ENCODE results near the gene HSPA9.

DNA sequence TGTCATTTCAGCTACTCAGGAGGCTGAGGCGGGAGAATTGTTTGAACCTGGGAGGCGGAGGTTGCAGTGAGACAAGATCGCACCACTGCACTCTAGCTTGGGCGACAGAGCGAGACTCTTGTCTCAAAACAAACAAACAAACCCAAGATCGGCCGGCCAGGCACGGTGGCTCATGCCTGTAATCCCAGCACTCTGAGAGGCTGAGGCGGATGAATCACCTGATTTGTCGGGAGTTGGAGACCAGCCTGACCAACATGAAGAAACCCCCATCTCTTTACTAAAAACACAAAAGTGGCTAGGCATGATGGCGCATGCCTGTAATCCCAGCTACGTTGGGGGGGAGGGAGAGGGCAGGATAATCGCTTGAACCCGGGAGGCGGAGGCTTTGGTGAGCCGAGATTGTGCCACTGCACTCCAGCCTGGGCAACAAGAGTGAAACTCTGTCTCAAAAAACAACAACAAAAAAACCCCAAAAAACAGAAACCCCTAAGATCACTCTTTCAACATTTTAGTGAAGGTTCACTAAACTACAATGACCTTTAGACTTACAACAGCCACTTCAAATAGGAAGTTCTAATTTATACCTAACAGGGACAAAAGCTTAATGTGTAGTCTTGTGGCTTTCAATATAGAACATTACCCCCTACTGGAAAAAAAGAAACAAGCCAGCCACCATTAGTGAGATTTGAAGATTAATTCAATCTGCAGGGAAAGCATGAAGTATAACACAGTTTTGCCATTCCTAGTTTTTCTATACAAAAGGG lies 7.0 kb downstream of the HSPA9 start:
- no peak for TF ChIP-seq CTCF (IDR thresholded peaks at IDR 0.05; ENCODE audit: low read depth, low read length)
- TF ChIP-seq POLR2A (IDR thresholded peaks at IDR 0.05; ENCODE audit: extremely low read depth, insufficient read length) = no peak
- no peak for TF ChIP-seq MAX (IDR thresholded peaks at IDR 0.05; ENCODE audit: low read depth, low read length)
